HEK293T (cell line): Measurements from ENCODE around the gene RHBDL1.

Source experiments
- FOXK2 ChIP-seq: fragments of 450-650 bp; IDR thresholded peaks from 2 replicates; pipeline ENCODE4 v1.6.1; 2016; ENCODE audit warnings: mild to moderate bottlenecking
- FOXM1 ChIP-seq: fragments of 450-650 bp; IDR thresholded peaks from 2 replicates; pipeline ENCODE4 v1.6.1; 2017; ENCODE audit warnings: mild to moderate bottlenecking, borderline replicate concordance
- TF ChIP-seq, protein P1 (sequence below): fragments of 450-650 bp; IDR thresholded peaks from 2 replicates; pipeline ENCODE4 v1.6.1; 2016

GRCh38 chr16:695355-696089 lies 20.1 kb downstream of the RHBDL1 start:
- TF ChIP-seq FOXM1 (no peak), FOXK2 (no peak)
- TF ChIP-seq, protein P1, sequence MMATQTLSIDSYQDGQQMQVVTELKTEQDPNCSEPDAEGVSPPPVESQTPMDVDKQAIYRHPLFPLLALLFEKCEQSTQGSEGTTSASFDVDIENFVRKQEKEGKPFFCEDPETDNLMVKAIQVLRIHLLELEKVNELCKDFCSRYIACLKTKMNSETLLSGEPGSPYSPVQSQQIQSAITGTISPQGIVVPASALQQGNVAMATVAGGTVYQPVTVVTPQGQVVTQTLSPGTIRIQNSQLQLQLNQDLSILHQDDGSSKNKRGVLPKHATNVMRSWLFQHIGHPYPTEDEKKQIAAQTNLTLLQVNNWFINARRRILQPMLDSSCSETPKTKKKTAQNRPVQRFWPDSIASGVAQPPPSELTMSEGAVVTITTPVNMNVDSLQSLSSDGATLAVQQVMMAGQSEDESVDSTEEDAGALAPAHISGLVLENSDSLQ, result no peak
